Esophagus muscularis mucosa (tissue), 4 donors: ENCODE measurements around the gene ZSCAN20. TPM values are rescaled to one million over a fixed set of nuclear protein-coding genes. Genes with fewer than 3 reads are reported as not detected.
A peak's percentile ranks its signal among the peaks of the same experiment; 100 is the strongest.

Source experiments
- DNase-seq: peaks from one replicate; pipeline ENCODE4 v3.0.0-alpha.2; 2017; ENCODE audit errors: extremely low spot score
- H3K27ac ChIP-seq, 4 donors: fragments of 200-600 bp; sonication (generic); replicated peaks in 1 of 4; 1 replicate in 3 of 4; 2 replicates in 1 of 4; pipeline ENCODE4 v1.5.1; 2016 to 2019; ENCODE audit warnings: mild to moderate bottlenecking in 1 of 4
- H3K27me3 ChIP-seq, 4 donors: fragments of 200-600 bp; sonication (generic); one replicate each; pipeline versions ENCODE4 v1.5.1 to v1.6.0; 2016 to 2019
- H3K36me3 ChIP-seq, 4 donors: fragments of 200-600 bp; sonication (generic); one replicate each; pipeline ENCODE4 v1.5.1; 2016 to 2019
- H3K4me1 ChIP-seq, 4 donors: fragments of 200-600 bp; sonication (generic); one replicate each; pipeline ENCODE4 v1.5.1; 2016 to 2019
- H3K4me3 ChIP-seq, 4 donors: fragments of 200-600 bp; sonication (generic); 1 replicate in 2 of 4; 2 replicates in 2 of 4; pipeline ENCODE4 v1.5.1; 2016 to 2019; ENCODE audit warnings: mild to moderate bottlenecking in 4 of 4, moderate library complexity in 1 of 4
- H3K9me3 ChIP-seq, 4 donors: fragments of 200-600 bp; sonication (generic); 1 replicate in 3 of 4; 2 replicates in 1 of 4; pipeline ENCODE4 v1.5.1; 2016 to 2019
- EP300 ChIP-seq: sonication (generic); formaldehyde crosslinking; IDR thresholded peaks from one replicate; pipeline ENCODE4 v1.6.1; 2017; ENCODE audit warnings: antibody characterized with exemption
- POLR2A ChIP-seq: fragments of 450-650 bp; IDR thresholded peaks from one replicate; pipeline ENCODE4 v1.6.1; 2017; ENCODE audit warnings: antibody characterized with exemption, moderate library complexity, mild to moderate bottlenecking, low read depth
- POLR2AphosphoS5 ChIP-seq, 2 donors: sonication (generic); formaldehyde crosslinking; IDR thresholded peaks; one replicate each; pipeline ENCODE4 v1.6.1; 2017; ENCODE audit warnings: antibody characterized with exemption in 2 of 2
- WGBS: methylation state at CpG from one replicate; pipeline ENCODE4 v1.1.5; 2018; 5-methylcytosine and 5-hydroxymethylcytosine counted together
- intact Hi-C: fragments of 100-400 bp; cut with DNase I; formaldehyde crosslinking; loops from one replicate; pipeline ENCODE4 v1.15.1; 2023
- total RNA-seq, 4 donors: library from RNA; depleted of rRNA; stranded (reverse); fragments of >200 nt; gene quantifications; one replicate each; pipeline versions ENCODE4 v1.1.0 to v1.2.1, GENCODE V29; 2016
- TF ChIP-seq, protein P1 (sequence below), 3 experiments: fragments of 200-600 bp in 2 of 3; fragments of 450-650 bp in 1 of 3; sonication (generic) in 2 of 3; IDR thresholded peaks; one replicate each; pipeline ENCODE4 v1.5.1; 2017 to 2019; ENCODE audit warnings: antibody characterized with exemption in 3 of 3, mild to moderate bottlenecking in 2 of 3, moderate library complexity in 1 of 3

Gene ZSCAN20
- total RNA-seq, 4 donors from 2014 or later, result 6.6 to 8.2 (median 7.7) TPM

DNA sequence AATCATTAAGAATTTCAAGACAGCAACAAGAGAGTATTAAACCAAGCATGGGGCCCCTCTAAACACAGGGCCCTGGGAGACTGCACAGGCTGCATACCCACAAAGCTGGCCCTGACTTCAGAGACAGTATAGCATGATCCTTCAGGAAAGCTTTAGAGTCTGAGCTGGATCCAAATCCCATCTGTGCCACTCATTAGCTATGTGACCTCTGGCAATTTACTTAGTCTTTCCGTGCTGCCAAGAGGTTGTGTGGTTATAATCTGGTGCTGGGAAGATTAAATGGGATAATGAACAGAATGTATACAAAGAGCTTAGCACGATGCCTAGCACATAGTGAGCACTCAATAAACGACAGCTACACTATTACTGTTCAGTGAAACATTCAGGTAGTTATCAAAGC lies 45.5 kb upstream of the ZSCAN20 start:
- Histone ChIP-seq H3K4me3 (no peak overlapping the region), H3K27ac (no peak overlapping the region), H3K36me3 (no peaks in the 10 kb centered on the region), H3K4me1 (peaks cover 17 to 46% (median 41%) of the 10 kb centered on the region in 4 donors), H3K27me3 (no peaks in the 10 kb centered on the region), H3K9me3 (no peaks in the 10 kb centered on the region)
- DNase-seq, result no peak
- TF ChIP-seq, protein P1, sequence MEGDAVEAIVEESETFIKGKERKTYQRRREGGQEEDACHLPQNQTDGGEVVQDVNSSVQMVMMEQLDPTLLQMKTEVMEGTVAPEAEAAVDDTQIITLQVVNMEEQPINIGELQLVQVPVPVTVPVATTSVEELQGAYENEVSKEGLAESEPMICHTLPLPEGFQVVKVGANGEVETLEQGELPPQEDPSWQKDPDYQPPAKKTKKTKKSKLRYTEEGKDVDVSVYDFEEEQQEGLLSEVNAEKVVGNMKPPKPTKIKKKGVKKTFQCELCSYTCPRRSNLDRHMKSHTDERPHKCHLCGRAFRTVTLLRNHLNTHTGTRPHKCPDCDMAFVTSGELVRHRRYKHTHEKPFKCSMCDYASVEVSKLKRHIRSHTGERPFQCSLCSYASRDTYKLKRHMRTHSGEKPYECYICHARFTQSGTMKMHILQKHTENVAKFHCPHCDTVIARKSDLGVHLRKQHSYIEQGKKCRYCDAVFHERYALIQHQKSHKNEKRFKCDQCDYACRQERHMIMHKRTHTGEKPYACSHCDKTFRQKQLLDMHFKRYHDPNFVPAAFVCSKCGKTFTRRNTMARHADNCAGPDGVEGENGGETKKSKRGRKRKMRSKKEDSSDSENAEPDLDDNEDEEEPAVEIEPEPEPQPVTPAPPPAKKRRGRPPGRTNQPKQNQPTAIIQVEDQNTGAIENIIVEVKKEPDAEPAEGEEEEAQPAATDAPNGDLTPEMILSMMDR (IDR thresholded peaks at IDR 0.05), result no peak
- TF ChIP-seq POLR2AphosphoS5 (IDR thresholded peaks at IDR 0.05) (no peak), EP300 (no peak), POLR2A (no peak)
- intact Hi-C loops, result loop anchor here (5.0 kb wide), 2 partner anchors 35 to 125 kb away; no protein-coding TSS in a partner anchor
- WGBS, result 44% methylated on average over 3 of the region's 3 CpGs

DNA sequence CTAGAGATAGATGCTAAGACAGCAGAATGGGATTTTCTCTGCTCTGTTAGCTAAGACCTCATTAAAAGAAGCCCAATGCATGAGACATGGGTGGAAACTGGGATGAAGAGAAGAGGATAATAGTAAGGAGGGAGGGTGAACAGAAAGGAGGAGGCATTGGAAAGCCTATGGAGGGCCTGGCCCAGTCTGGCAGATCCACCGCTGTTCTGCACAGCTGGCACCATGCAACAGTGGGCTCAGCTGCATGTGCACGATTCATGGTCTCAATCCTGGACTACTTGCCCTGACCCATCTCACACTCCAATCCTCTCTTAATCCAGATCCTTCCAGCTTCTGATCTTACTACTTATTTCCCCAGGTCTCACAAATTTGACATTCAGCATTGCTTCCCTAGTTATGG lies 43.8 kb upstream of the ZSCAN20 start:
- intact Hi-C loops, result loop anchor here (5.0 kb wide), 2 partner anchors 36 to 126 kb away; no protein-coding TSS in a partner anchor
- Histone ChIP-seq H3K27ac (peak overlapping the region in 1 of 4 donors; percentile 39), H3K4me1 (peaks cover 21 to 47% (median 45%) of the 10 kb centered on the region in 4 donors), H3K36me3 (no peaks in the 10 kb centered on the region), H3K27me3 (no peaks in the 10 kb centered on the region), H3K4me3 (no peak overlapping the region), H3K9me3 (no peaks in the 10 kb centered on the region)
- WGBS, result 94% methylated on average over 2 of the region's 2 CpGs
- DNase-seq, result no peak
- no peak for TF ChIP-seq POLR2AphosphoS5 (IDR thresholded peaks at IDR 0.05)
- TF ChIP-seq, protein P1 (IDR thresholded peaks at IDR 0.05), result no peak
- no peak for TF ChIP-seq POLR2A
- no peak for TF ChIP-seq EP300

DNA sequence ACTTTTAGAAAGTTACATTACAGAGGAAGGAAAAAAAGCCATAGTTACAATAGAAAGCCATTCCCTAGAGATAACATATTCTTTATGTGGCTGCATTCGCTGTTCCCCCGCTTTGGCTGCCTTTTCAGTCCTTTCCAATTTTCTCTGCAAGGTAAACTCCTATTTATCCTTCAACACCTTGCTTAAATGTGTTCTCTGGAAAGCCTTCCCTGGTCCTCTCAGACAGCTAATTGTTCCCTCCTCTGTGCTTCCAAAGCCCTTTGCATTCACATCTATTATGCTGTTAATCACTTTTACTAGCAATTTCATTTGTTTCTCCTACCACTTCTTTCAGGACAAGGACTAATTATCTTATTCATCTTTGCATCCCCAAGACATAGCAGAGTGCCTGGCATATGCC lies 43.1 kb upstream of the ZSCAN20 start:
- Histone ChIP-seq H3K4me3 (no peak overlapping the region), H3K36me3 (no peaks in the 10 kb centered on the region), H3K9me3 (no peaks in the 10 kb centered on the region), H3K4me1 (peaks cover 22 to 48% (median 45%) of the 10 kb centered on the region in 4 donors), H3K27me3 (no peaks in the 10 kb centered on the region), H3K27ac (no peak overlapping the region)
- intact Hi-C loops, result loop anchor here (5.0 kb wide), 2 partner anchors 37 to 127 kb away; no protein-coding TSS in a partner anchor
- 100% methylated on average over 2 of the region's 2 CpGs for WGBS
- no peak for DNase-seq
- TF ChIP-seq POLR2A, result no peak
- no peak for TF ChIP-seq POLR2AphosphoS5 (IDR thresholded peaks at IDR 0.05)
- TF ChIP-seq EP300, result no peak
- TF ChIP-seq, protein P1 (IDR thresholded peaks at IDR 0.05), result no peak

DNA sequence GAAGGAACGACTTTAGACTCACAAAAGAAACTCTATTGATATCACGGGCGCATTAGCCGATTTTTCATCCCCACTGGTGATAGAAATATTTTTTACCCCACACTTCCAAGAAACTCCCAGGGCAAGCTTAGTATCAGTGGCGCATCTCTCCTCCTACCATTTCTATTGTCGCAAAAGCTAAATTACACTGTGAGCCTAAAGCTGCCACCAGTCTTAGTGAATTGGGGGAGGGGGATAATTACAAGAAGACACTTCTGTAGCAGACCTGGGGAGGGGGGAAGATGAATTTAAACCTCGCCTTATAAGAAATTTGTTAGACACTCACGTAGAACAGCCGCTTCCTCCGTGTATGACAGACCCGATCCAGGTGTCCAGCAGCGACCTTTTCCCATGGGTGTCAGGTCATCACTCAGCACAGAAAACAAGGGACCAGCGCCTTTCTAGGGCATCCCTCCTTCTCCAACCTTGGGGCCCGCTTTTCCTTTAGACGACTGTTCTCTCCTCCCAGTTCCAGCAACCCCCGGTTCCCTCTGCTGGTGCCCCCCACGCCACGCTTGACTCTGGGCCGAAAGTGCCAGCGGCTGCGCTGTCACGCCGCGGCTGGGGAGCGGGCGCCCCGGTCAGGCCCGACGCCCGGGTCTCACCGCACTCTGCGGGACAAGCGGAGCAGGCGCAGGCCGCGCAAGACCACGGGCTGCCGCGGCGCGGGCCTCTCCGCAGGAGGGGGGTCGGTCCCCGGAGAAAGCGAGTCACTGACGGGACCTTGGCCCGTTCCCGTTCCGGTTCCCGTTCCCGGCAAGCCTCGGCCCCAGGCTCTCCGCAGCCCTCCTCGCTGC lies 42.4 kb upstream of the ZSCAN20 start:
- DNase-seq, result no peak
- H3K27ac ChIP-seq, result peak overlapping the region; percentile 74 to 87 (median 82)
- H3K4me1 ChIP-seq, result peaks cover 22 to 51% (median 45%) of the 10 kb centered on the region in 4 donors
- 30% methylated on average over 21 of the region's 54 CpGs for WGBS
- intact Hi-C loops, result loop anchor here (5.0 to 10.0 kb wide), 4 partner anchors 38 to 128 kb away; partner anchors contain the start of gene ZSCAN20
- peak overlapping the region; percentile 65 to 91 (median 83) for H3K4me3 ChIP-seq
- H3K9me3 ChIP-seq, result no peaks in the 10 kb centered on the region
- no peaks in the 10 kb centered on the region for H3K27me3 ChIP-seq
- TF ChIP-seq POLR2A, result no peak
- TF ChIP-seq POLR2AphosphoS5 (IDR thresholded peaks at IDR 0.05), result no peak
- TF ChIP-seq EP300, result peak; percentile 43
- TF ChIP-seq, protein P1 (IDR thresholded peaks at IDR 0.05), result no peak
- no peaks in the 10 kb centered on the region for H3K36me3 ChIP-seq
